GM19463 (cell line): ENCODE measurements around the gene CLEC2B.

Experiments
- ATAC-seq: cut with Tn5 transposase; IDR thresholded peaks from one replicate; pipeline ENCODE4 v1.9.1; 2021; ENCODE audit warnings: mild to moderate bottlenecking, moderate library complexity; ENCODE audit not compliant: unreplicated experiment

Gene CLEC2B

GRCh38 chr12:9810671-9811070 is 58.5 kb downstream of the CLEC2B start:
- ATAC-seq, result no peak

DNA sequence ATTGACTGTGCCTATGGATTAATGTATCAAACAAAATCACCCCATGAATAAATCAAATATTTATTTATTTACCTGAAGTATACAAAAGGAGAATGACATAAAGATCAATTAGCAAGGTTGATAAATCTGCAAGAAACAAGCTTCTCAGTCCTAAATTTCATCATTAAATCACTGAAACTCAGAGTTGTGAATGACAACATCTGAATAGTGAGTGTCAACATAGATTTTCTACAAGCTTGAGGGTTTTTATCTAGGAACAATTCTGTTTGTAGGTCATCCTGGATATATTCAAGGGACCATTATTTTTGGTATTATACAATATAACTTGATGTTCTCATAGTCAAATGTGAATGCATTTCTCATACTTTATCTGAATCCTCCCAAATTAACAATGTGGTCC is 59.3 kb downstream of the CLEC2B start:
- ATAC-seq, result no peak

GRCh38 chr12:9809338-9809737 is 59.8 kb downstream of the CLEC2B start:
- ATAC-seq, result no peak

DNA sequence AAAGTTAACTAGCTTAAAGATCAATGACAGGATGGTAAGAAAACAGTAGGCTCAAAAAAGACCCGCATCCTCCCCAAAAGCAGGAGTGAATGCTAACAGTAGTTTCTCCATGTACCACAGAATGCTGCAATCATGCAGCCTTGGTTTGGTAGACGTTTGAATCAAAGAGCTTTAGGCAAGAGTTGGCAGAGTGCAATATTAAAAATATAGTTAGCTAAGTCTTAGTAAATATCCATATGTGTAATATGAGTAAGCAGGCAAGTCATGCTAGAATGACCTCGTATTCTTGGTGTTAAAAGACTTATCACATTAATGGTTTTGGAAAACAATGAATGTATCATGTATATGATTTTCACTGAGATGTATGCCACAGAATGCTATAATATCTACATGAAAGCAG is 60.6 kb downstream of the CLEC2B start:
- ATAC-seq, result no peak

DNA sequence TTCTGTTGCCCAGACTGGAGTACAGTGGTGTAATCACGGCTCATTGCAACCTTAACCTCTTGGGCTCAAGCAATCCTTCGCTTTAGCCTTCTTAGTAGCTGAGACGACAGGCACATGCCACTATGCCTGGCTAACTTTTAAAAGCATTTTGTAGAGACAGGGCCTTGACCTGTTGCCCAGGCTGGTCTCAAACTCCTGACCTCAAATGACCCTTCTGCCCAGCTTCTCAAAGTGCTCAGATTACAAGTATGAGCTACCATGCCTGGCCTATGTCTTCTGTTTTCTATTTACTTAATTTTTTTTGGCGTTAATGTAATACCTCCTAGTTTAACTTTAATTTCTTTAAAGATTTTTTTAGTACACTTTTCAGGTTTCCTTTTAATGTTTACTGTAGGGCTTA is 62.4 kb downstream of the CLEC2B start:
- ATAC-seq, result no peak

- ATAC-seq, result no peak
Observed at GRCh38 chr12:9805883-9806282, 63.3 kb downstream of the CLEC2B start.
